HG03571 (cell line): ENCODE data around the gene ETNK2.

Source experiments
- ATAC-seq: cut with Tn5 transposase; IDR thresholded peaks from one replicate; pipeline ENCODE4 v1.9.1; 2021; ENCODE audit not compliant: unreplicated experiment

Gene ETNK2

DNA sequence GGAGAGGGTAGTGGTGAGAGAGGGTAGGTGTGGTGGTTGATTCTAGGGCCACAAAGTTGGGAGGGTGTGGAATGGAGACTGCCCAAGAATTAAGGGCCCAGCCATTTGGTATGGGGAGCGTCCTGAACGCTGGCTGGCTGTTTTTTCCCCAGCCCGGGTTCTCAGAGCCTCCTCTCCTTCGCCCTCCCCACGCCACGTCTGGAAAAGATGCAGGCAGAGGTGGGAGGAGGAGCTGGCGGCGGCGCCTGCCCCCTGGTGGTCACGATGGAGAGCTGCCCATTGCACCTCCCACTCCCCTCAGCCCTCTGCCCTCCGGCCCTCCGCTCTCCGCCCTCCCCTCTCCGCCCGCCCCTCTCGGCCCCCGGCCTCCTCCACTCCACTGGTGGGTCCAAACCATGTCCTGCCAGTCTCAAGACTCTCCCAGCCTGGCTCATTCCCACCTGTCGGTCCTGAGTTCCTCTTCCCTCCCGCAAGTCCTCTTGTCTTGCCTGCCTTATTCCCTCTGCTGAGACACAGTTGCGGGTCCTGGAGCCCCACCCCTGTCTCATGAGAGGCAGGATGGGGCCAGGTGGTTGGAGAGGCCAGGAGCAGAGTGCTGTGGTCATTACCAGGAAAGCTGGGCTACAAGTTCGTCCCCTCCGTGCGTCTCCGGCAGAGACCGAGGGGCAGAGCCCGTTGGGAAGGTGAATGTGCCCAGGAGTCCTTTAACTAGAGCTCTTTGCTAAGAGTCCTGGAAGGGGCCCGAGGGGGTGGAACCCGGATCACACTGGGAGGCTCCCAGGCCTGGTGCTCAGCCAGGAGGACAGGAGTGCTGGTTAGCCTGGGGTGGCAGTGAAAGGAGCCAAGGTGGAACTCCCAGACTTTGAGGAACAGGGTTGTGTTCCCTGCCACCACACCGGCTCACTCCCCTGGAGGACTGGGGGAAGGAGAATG, 22.6 kb downstream of the ETNK2 start:
- ATAC-seq, result no peak

DNA sequence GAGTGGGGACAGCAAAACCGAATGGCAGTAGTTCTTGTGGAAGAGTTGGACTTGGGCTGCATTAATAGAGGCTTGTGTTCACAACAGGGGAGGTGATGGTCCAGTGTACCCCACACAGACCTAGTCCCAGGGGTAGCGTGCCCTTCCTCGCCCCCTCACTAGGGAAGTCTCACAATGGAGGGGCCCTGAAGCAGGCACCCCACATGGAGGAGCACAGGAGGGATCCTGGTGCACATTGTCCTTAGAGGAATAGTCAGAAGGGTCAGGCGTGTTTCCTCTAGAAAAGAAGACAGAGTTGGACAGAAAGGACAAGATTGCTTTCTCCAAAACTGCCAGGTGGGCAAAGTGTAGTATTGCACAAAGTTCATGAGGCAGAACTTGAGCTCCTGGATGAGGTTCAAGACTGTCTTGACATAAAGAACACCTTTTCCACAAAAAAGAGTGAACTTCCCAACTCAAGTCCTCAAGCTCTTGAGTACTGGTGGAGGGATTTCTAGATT, 23.3 kb downstream of the ETNK2 start:
- ATAC-seq, result no peak

DNA sequence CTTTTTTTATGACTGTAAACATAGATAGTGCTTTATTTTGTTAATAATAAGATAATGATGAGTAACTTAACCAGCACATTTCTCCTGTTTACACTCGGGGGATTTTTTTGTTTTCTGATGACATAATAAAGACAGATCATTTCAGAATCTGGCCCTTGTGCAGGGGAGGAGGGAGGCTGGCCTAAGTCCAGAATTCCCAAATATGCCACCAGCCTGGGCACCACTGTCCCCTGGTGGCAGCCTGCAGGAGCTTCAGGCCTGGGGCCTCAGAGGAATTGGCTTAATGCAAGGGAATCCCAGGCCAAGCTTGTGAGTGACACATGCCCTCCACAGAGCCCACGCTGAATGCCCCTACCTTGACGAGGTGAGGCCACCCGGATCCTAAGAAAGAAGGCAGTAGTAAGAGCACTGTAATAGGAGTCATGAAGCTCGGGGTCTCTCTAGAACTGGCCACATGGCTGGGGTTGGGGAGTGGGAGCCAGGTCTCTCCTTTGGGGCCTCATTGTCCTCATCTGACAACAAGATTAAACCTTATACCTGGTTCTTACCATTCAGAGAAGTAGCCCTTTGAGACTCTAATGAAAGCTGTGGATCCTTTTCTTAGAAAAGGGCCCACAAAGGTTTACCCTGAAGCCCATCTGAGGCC, 24.1 kb downstream of the ETNK2 start:
- no peak for ATAC-seq

DNA sequence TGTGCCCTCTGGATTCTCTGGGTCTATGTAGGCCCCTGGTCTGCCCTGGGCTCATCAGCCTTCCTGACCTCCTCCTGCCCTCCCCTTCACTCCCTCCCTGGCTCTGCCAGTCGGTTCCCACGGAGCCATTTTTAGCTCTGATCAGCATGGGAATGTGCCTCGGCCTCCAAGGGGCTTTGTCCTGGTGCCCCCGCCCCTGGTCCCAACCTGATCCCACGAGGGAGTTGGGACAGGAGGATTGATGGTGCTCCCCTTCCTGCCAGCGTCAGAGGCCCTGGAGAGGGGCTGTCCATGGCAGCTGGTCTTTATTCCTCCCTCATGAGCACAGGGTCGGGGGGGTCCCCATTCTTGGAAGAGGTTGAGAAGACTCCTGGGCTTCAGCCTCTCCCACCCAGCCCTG, 24.9 kb downstream of the ETNK2 start:
- ATAC-seq, result no peak

DNA sequence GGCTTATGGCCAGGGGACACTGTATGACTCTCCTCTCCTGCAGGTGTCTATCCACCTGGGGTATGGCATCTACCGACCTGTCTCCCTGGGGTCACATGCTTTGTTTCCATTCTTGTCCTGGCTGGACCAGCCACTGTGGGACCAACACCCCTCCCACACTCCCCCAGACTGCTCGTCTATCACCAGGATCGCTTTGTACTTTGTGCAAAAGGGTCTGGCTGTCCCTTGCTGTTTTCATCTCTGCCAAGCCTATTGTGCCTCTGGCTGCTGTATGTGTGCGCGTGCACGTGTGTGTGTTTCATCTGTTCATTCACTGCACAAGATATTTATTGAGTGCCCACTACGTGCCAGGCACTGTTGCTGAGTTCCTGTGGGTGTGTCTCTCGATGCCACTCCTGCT, 25.5 kb downstream of the ETNK2 start:
- ATAC-seq, result no peak

DNA sequence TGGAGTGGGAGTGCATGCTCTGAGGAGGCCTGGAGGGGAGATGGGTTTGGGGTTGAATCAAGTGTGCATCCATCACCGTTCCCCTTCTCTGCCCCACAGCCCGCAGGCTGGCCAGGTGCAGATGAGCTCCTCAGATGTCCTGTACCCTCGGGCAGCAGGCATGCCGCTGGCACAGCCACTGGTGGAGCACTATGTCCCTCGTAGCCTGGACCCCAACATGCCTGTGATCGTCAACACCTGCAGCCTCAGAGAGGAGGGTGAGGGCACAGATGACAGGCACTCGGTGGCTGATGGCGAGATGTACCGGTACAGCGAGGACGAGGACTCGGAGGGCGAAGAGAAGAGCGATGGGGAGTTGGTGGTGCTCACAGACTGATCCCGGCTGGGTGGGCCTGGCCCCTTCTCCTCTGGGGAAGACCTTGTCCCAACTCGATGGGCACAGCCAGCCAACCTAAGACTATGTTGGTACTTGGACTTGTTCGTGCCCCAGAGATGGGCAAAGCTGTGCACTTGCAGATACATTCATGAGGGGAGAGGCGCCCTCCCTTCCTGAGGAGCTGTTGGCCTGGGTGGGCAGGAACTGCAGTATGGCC, 26.0 kb downstream of the ETNK2 start:
- ATAC-seq, result no peak

DNA sequence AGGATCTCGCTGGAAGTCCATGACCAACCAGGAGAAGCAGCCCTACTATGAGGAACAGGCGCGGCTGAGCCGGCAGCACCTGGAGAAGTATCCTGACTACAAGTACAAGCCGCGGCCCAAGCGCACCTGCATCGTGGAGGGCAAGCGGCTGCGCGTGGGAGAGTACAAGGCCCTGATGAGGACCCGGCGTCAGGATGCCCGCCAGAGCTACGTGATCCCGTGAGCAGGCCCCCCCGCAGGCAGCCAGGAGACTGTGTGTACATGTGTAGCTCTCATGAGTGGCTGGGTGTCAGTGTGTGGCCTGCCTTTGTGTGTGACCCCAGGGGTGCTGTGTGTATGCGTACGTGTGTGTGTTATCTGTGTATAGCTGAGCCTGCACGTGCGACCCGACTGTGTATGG, 27.2 kb downstream of the ETNK2 start:
- no peak for ATAC-seq

DNA sequence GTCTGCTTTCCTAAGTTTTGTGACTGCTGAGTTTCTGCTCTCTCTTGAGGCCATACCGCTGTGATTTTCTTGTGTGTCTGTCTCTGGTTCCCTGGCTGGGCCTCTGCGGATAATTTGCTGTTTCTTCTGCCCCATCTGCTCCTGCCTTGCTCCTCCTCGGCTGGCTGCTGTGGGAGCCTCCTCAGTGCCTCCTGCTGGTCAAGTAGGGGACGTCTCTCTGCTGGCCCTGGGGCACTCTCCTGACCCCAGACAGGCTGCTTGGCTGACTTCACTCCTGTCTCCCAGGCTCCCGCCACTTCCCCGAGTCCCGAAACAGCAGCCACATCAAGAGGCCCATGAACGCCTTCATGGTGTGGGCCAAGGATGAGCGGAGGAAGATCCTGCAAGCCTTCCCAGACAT, 28.5 kb downstream of the ETNK2 start:
- ATAC-seq, result no peak

DNA sequence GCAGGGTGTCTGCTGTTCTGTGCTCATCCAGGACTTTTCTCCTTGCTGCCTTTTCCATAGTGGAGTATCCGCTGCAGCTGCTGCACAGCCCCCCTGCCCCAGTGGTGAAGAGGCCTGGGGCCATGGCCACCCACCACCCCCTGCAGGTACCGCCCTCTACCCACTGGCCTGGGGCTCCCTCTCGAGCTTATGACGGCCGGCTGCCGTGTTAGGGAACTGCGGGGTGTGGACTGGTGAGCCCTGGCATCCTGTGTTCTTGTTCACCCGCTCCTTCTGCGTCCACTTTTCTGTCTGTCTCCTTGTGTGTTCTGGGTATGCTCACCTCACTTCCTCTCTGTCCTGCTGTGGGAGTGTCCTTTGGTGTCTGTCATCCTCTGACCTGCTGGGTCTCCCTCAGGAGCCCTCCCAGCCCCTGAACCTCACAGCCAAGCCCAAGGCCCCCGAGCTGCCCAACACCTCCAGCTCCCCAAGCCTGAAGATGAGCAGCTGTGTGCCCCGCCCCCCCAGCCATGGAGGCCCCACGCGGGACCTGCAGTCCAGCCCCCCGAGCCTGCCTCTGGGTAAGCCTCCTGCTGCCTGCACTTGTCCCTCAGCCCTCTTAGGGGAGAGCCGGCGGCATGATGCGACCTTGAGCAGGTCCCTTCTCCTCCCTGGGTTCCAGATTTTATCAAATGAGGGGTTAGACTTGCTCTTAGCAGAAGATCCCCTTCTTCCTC, 29.8 kb downstream of the ETNK2 start:
- ATAC-seq, result no peak

DNA sequence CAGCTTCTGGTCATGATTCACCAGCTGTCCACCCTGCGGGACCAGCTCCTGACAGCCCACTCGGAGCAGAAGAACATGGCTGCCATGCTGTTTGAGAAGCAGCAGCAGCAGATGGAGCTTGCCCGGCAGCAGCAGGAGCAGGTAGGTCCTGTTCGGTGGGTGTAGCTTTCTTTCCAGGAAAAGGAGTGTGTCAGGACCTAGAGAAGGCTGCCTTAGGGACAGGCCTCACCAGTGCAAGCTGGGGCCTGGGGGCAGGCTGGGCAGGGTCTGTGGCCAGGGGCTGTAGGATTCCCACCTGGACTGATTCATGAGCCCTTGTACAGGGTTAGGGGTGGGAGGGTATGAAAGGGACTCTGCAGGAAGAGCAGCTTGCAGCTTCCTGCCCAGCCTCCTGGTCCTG, 35.3 kb downstream of the ETNK2 start:
- ATAC-seq, result no peak

DNA sequence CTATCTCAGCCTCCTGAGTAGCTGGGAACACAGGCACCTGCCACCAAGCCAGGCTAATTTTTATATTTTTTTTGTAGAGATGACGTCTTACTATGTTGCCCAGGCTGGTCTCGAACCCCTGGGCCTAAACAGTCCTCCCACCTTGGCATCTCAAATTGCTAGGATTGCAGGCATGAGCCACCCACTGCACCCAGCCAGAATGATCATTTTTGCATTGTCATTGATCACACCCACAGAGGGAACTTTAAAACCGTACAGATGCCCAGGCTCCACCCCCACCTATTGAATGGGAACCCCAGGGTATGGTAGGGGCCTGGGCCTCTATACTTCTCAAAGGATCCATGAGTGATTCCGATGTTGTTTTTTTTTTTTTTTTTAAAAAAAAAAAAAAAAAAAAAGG, 36.7 kb downstream of the ETNK2 start:
- no peak for ATAC-seq

DNA sequence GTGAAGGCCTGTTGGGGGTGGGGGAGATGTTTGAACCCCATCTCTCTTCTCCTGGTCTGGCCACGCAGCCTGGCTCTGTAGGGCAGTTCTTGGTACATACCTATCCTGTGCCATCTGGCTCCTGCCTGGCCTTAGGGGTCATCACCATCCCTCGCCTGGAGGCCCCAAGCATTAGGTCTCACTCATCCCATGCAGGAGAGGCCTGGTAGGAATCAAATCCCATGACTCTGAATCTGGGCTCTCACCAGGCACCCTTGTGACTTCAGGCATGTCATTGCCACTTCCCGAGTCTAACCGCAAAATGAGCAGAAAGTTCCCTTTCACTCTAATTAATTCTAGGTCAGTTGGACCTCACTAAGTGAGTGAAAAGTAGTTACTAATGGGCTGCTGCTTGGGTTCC, 37.2 kb downstream of the ETNK2 start:
- ATAC-seq, result no peak

DNA sequence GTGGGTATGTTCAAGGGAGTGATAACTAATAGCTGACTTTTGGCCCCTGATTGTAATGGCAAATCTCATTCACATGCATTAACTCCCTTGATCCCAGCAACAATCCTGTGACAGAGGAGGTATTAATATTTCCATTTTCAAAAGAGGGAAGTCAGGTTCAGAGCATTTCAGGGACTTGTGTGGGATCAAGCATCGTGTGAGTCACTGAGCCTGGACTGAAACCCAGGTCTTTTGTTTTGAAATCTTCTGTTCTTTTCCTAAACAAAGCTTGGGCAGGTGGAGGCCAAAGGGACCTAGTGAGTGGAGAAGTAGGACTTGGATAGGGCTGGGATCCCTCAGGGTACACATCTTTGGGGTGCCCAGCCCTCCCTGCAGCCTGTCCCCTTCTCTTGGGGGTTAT, 37.9 kb downstream of the ETNK2 start:
- no peak for ATAC-seq

DNA sequence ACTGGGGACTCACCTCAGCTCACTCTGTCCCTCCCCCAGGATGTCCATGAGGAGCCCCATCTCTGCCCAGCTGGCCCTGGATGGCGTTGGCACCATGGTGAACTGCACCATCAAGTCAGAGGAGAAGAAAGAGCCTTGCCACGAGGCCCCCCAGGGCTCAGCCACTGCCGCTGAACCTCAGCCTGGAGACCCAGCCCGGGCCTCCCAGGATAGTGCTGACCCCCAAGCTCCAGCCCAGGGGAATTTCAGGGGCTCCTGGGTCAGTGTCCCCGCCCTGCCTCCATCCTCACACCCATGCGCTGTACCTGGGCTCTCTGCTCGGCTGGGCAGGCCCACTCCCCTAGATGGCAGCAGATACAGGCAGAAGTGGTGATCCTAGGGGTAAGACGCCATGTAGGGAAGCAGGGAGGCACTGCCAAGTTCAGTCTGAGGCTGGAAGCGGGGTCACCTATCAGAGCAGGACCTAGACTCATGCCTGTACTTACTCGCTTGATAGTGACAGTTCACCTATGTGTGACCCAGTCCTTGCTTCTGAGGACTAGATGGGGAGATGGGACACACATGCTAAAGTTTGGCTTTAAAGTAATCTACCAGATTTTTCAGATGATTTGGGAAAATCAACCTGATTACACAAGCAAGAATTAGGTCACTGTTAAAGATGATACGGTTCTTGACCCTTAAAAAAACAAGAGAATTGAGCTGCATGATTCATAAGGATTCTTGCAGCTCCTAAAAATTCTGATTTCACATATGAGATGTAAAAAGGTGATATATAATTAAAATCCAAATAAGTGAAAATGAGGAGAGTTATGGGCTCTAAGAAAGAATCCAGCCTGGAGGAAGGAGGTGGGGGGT, 38.7 kb downstream of the ETNK2 start:
- no peak for ATAC-seq

DNA sequence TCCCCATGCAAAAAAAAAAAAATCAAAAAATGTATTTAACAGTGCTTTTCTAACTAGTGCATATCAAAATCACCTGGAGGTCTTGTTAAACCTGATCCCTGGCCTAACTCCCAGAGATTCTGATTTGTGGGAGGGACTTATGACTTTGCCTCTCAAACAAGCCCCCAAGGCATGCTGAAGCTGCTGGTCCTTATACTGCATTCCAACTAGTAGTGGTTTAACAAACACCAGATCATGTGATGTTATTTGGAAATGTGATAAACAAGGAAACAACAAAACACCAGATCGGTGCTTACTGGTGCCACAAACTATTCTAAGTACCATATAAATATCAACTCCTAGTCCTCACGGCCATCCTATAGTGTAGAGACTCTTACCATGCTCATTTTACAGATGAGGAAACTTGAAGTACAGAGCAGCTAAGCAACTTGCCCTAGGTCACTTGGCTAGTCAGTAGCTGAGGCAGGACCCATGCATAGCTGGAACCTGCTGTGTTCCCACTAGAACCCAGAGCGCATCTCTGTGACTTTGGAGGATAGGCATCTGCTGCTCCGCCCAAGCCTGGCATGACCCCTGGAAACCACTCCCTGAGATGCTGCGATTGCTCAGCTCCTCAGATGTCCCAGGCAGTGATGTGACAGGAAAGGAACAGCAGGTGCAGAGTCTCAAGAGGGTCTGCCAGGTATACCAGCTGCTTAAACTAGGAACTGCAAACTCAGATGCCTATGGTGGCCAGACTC, 40.8 kb downstream of the ETNK2 start:
- no peak for ATAC-seq

DNA sequence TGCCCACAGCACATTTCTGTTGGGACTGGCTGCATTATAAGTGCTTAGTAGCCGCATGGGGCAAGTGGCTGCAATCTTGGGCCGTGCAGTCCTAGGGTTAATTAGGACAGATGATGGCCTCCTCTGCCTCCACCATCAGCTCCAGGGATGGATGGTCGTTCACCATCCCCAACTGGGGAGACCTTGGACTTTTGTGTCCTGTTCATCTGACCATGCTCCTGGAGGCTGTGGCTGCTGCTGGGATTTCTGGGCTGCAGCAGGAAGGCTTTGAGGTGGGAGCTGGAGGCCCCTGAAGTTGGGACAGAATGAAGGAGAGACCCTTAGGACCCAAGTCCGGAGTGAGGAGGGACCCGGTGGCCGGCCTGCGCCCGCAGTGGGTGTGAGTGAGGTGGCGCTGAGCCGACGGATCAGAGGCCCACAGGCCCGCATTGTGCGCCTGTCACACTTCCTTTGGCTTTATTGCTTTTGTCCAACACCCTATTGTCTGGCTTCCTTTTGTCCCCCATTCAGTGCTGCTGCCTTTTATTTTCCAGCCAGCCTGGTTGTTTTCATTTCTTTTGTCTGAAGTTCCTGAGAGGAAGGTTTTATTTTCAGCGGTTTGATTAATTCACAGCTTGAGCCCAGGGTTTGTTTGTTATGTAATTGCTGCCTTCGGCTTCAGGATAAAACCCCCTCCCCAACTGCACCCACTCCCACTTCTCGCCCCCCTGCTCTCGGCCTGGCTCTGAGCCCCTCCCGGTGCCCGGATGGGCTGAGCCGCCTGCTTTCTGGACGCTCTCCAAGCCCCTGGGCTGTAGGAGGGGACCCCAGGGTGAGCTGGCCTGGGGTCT, 43.3 kb downstream of the ETNK2 start:
- ATAC-seq, result no peak

DNA sequence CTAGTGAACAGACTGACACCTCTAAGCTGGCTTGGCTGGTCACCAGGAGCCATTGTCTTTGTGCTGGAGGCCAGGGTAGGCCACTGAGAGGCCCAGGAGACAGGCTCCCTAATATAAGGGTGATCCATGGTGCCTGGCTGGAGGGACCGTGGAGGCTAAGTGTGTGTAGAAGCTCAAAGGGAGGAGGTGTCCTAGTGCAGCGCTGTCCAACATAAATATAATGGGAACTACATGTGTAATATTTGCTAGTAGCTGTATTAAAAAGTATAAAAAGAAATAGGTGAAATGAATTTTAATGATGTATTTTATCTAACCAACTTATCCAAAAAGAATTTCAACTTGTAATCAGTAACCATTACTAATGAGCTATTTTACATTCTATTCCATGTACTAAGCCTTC, 44.0 kb downstream of the ETNK2 start:
- ATAC-seq, result no peak

DNA sequence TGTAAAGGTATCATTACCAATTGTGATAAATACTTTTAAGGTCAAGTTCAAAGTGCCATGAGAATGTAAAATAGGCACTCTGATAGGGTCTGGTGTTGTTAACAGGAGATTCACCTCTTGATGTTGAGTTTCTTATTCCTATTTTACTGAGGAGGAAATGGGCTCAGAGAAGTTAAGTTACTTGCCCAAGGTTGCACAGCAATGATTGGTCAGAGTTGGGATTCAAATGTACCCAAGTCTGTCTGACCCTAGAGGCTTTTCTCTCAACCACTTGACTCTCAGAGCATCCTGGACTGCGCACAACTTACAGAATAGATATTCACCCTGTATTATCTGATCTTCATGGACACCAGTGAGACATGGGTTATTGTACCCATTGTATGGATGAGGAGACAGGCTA, 45.0 kb downstream of the ETNK2 start:
- ATAC-seq, result no peak

DNA sequence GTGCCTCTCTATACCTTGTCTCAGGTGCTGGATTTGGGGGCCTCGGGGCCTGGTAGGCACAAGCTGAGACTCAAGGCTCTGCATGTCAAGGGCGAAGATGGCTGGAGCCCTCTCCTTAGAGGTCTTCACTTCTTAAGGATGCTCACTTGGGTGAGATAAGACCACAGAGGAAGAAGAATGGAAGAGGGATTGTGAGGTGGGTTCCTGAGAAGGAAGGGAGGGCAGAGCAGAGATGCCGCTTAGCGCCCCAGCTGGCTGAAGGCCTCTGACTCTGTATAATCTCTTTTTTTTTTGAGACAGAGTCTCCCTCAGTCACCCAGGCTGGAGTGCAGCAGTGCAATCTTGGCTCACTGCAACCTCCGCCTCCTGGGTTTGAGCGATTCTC, 46.7 kb downstream of the ETNK2 start:
- no peak for ATAC-seq
